Mesodermal cell (in vitro differentiated cells): ENCODE measurements around the gene ABHD16B.
A peak's percentile ranks its signal among the peaks of the same experiment; 100 is the strongest.
"Not testable (repeated sequence)": the region's sequence is repeated elsewhere in the genome, so short reads cannot be mapped to it uniquely, and the experiment has no call there.

Experiments used
- H3K27ac ChIP-seq: 2 replicates; pipeline ENCODE4 v1.7.0; 2013; ENCODE audit warnings: mild to moderate bottlenecking, low read depth, low read length, moderate library complexity; ENCODE audit not compliant: severe bottlenecking
- H3K36me3 ChIP-seq: 2 replicates; pipeline ENCODE4 v1.7.1; 2013; ENCODE audit warnings: mild to moderate bottlenecking, low read length, moderate library complexity; ENCODE audit not compliant: control insufficient read depth, insufficient read depth
- H3K4me1 ChIP-seq: one replicate; pipeline ENCODE4 v1.7.1; 2013; ENCODE audit warnings: mild to moderate bottlenecking, low read length; ENCODE audit not compliant: insufficient read depth, control insufficient read depth, poor library complexity, severe bottlenecking
- H3K4me3 ChIP-seq: 2 replicates; pipeline ENCODE4 v1.7.0; 2013; ENCODE audit warnings: low read length, control low read depth, mild to moderate bottlenecking; ENCODE audit not compliant: insufficient read depth, poor library complexity, severe bottlenecking; ENCODE audit errors: extremely low read depth
- H3K9me3 ChIP-seq: 2 replicates; pipeline ENCODE4 v1.7.1; 2013; ENCODE audit warnings: mild to moderate bottlenecking, low read length, moderate library complexity; ENCODE audit not compliant: control insufficient read depth
- WGBS, 2 experiments: methylation state at CpG; one replicate each; pipeline ENCODE4 v1.1.5; 2013; ENCODE audit warnings: missing lambda C conversion rate in 2 of 2; ENCODE audit not compliant: insufficient coverage in 2 of 2; 5-methylcytosine and 5-hydroxymethylcytosine counted together

Gene ABHD16B

DNA sequence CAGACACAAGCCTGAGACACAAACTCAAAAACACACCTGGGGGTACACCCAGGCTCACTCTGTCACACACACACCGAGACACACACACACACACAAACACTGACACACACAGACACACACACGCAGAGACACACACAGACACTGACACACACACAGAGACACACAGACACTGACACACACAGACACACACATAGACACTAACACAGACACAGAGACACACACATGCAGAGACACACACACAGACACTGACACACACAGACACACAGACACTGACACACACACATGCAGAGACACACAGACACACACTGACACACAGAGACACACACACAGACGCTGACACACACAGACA is 14.4 kb upstream of the ABHD16B start:
- peaks cover 21% of the 10 kb centered on the region for H3K4me1 ChIP-seq
- H3K9me3 ChIP-seq: no peaks in the 10 kb centered on the region
- H3K4me3 ChIP-seq: peak overlapping the region; percentile 34
- H3K27ac ChIP-seq: peak overlapping the region; percentile 41
- no peaks in the 10 kb centered on the region for H3K36me3 ChIP-seq
- WGBS, 2 experiments: 43 to 62% methylated on average over 2 to 3 of the region's 3 CpGs

DNA sequence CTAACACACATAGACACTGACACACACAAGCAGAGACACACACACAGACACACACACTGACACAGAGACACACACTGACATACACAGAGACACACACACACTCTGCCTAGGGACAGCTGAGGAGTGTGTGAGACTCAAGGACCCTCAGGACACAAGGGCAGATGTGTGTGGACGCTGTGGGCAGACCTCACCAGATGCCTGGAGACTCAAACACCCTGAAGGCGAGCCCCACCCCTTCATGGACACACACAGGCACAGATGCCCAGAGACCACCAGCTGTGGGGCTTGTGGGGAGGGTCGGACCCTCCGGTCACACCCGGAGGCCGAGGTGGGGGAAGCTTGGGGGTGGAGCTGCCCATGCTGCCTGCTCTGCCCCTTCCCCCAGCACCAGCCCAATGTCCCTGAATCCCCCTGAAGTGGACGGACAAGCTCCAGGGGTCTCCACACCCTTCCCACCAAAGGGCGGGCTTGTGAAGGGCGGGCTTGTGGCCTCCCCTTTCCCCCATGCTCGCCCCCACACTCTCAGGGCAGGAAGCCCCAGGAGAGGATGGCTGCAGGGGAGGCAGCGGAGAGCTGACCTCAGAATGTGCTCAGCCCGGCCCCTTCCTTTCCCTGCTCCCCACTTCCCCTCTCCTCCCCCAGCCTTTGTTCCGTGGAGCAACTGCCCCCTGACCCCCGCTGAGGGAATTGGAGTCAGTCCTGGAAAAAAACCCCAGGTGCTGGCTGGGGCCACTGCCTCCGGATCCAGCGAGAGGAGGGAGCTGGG is 13.9 kb upstream of the ABHD16B start:
- WGBS, 2 experiments: 15 to 40% methylated on average over 2 to 6 of the region's 16 CpGs
- peak overlapping the region; percentile 62 for H3K27ac ChIP-seq
- H3K4me1 ChIP-seq: peaks cover 21% of the 10 kb centered on the region
- H3K4me3 ChIP-seq: no peak overlapping the region
- no peaks in the 10 kb centered on the region for H3K9me3 ChIP-seq
- no peaks in the 10 kb centered on the region for H3K36me3 ChIP-seq

DNA sequence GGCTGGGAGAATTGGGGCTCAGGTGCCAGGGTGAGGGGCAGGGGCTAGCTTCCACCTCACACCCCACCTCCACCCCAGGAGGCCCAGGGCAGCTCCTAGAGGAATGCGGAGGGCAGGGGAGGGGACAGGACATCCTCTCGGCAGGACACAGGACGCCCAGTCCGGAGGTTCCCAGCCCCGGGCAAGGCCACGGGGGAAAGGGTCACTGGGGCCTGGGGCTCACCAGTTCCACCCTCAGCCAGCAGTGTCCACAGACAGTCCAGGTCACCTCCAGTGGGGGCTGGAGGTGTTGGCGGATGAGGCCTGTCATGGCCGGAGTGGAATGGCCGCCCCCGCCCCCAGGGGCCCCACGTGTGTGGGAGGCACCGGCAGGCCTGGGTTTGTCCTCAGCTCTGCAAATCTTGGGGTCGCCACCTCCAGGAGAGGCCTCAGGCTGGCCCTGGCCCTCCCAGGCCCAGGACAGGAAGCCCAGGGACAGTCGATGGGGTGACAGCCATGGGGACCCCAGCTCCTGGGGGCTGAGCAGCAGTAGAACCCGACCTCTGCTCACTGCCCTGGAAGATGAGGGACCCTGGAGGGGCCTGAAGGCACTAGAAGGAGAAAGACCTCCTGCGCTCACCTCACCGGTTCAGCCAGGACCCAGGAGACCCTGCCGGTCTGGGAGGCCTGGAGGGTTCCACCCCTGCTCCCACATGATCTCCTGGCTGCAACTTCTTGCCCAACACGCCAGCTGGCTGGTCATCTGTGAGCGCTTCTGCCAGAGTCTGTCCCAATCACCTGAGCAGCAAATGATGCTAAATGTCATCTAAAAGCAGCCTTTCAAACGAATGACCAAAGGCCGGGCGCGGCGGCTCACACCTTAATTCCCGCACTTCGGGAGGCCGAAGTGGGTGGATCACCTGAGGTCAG is 13.0 kb upstream of the ABHD16B start:
- no peaks in the 10 kb centered on the region for H3K36me3 ChIP-seq
- no peak overlapping the region for H3K4me3 ChIP-seq
- H3K9me3 ChIP-seq: no peaks in the 10 kb centered on the region
- peak overlapping the region; percentile 62 for H3K27ac ChIP-seq
- 64 to 69% methylated on average over 26 to 28 of the region's 28 CpGs for WGBS, 2 experiments
- peaks cover 21% of the 10 kb centered on the region for H3K4me1 ChIP-seq

DNA sequence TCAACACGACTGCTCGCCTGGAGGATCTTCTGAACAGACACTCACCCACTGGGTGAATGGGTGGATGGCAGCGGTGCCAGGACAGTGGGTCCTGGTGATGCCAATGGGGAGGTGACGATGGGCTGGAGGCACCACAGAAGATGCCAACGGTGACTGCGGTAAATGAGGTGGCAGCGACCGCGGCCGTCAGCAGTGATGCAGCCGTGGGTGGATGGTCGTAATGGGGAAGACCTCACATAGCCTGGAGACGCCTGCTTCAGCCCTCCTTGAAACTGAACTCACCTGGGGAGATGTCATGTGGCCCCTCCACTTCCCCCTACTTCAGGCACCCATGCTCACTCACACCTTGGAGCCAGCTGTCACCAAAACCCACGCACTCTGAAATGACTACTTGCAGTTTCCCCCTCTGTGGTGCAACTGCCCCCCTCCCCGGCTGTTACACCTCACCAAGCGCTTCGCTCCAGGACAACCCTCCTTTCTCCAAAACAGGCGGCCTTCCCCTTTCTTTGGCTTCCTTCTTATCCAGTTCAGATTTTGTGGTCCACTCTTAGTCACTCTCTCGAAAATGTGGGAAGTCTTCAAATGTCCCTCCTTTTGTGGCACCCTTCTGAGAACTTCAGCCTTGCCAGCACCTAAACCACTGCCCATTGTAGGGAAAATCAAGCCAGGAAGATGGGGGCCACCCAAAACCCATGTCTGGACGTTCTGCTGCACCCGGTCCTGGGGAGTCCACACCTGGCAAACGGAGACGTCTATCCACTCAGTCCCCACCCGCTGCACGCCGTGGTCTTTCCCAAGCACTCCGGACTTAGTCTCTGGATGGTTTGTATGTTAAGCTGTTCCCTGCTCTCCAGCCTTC is 10.4 kb upstream of the ABHD16B start:
- H3K27ac ChIP-seq: no peak overlapping the region
- peaks cover 40% of the 10 kb centered on the region for H3K4me1 ChIP-seq
- no peak overlapping the region for H3K4me3 ChIP-seq
- H3K36me3 ChIP-seq: no peaks in the 10 kb centered on the region
- 89 to 97% methylated on average over 20 to 21 of the region's 27 CpGs for WGBS, 2 experiments
- H3K9me3 ChIP-seq: no peaks in the 10 kb centered on the region

DNA sequence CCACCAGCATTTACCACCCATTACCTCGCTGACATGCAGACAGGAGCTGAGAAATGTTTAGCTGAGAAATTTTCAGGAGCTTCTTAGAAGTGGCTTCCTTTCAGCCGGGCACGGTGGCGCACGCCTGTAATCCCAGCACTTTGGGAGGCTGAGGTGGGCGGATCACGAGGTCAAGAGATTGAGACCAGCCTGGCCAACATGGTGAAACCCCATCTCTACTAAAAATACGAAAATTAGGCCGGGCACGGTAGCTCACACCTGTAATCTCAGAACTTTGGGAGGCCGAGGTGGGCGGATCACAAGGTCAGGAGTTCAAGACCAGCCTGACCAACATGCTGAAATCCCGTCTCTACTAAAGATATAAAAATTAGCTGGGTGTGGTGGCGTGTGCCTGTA is 9.8 kb upstream of the ABHD16B start:
- 91 to 100% methylated on average over 6 to 9 of the region's 14 CpGs for WGBS, 2 experiments
- not testable (repeated sequence) for H3K27ac ChIP-seq, H3K9me3 ChIP-seq, H3K36me3 ChIP-seq, H3K4me3 ChIP-seq
- peaks cover 36% of the 10 kb centered on the region for H3K4me1 ChIP-seq

DNA sequence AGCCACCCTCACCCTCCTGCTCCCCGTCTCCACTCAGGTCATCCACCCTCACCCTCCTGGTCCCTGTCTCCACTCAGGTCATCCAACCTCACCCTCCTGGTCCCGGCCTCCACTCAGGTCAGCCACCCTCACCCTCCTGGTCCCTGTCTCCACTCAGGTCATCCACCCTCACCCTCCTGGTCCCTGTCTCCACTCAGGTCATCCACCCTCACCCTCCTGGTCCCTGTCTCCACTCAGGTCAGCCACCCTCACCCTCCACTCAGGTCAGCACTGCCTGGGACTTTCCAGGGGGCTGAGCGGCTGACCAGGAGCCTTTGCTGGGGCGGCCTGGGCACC is 7.6 kb upstream of the ABHD16B start:
- WGBS, 2 experiments: 89 to 91% methylated on average over 3 to 4 of the region's 4 CpGs
- Histone ChIP-seq H3K27ac (peak overlapping the region; percentile 69), H3K4me1 (peaks cover 33% of the 10 kb centered on the region)
- H3K9me3 ChIP-seq, H3K36me3 ChIP-seq, H3K4me3 ChIP-seq: not testable (repeated sequence)

DNA sequence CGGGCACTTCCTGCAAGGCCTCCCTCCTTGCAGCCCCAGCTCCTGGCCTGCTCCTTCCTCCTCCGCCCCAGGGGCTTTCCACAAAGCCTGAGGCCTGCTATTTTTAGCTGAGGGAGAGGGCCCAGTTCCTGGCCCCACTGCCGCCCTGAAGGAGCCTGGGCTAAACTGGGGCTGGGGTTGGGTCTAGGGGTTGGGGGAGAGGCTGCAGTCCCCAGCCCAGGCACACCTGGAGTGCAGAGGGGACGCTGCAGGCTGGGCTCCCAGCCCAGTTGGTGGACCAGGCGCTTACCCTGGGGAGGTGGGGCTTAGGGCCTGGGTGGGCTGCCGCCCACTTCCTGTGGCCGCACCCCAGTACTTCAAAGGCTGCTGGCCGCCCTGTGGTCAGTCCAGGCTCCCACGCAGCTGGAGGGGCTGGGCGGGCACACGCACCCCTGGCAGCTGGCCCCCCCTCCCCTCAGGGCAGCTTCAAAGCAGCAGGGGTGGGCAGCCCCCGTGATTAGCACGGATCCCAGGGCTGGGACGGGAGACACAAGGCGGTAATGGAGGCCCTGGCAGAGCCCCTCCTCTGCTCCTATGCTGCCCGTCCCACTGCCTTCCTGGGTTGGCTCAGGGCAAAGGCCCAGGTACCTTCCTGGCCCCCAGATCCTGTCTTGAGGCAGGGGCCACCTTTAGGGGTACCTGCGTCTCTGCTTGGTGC is 7.1 kb upstream of the ABHD16B start:
- peak overlapping the region; percentile 69 for H3K27ac ChIP-seq
- no peak overlapping the region for H3K4me3 ChIP-seq
- H3K9me3 ChIP-seq: no peaks in the 10 kb centered on the region
- H3K4me1 ChIP-seq: peaks cover 38% of the 10 kb centered on the region
- H3K36me3 ChIP-seq: no peaks in the 10 kb centered on the region
- 66 to 70% methylated on average over 9 to 13 of the region's 17 CpGs for WGBS, 2 experiments

DNA sequence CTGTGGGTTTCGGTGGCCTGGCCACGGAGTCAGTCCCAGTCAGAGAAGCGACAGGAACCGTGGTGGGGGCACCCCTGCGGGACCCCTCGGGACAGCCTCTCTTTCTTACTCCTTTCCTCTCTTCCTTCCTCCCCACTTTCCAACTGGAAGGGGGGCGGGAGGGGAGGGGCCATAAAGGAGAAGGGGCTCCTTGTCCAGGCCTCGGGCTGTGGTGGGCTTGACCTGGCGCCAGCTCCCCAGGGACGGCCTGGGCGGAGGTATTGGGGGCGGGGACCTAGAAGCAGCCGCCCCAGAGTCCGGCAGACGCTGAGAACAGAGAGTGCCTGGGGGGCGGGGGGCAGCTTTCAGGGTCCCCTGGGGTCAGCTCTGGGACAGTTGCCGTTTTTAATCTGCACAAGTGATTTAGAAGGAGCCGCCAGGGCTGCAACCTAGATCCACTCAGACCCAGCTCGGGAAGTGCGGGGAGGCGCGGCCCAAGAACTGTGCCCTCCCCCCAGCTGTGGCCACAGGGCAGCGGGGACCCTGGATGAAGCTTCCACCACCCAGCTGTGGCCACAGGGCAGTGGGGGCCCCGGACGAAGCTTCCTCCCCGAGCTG is 6.4 kb upstream of the ABHD16B start:
- no peak overlapping the region for H3K4me3 ChIP-seq
- WGBS, 2 experiments: 31 to 41% methylated on average over 13 to 21 of the region's 26 CpGs
- H3K27ac ChIP-seq: peak overlapping the region; percentile 69
- peaks cover 42% of the 10 kb centered on the region for H3K4me1 ChIP-seq
- H3K36me3 ChIP-seq: no peaks in the 10 kb centered on the region
- H3K9me3 ChIP-seq: no peaks in the 10 kb centered on the region

DNA sequence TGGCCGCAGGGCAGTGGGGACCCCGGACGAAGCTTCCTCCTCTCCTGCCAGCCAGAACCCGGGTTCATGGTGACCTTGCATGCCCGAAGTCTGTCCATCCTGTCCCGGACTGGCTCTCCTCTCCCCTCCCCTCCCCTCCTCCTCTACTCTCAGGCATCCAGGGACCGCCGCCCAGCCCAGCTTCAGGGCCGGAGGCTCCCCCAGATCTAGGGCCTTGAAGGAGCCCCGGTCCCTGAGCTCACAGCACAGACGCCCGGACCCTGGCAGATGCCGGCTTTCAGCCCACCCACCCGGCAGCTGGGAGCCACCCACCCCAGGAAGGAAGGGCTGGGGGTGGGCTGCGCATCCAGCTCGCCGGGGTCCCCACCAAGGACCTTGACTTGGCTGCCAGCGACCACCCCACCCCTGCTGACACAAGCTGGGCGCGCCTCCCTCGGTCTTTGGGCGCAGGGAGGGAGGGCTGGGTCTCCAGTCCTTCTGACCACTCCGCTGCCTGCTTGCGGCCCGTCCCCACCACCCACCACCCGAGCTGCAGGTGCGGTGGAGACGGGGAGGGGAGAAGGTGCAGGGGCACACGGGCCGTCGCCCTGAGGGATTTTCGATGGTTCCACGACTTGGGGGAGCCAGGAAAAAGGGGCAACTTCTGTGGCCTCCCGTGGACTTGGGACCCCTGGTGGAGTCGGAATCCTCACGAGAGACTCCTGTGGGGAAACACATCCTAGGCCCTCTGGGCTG is 5.8 kb upstream of the ABHD16B start:
- no peaks in the 10 kb centered on the region for H3K9me3 ChIP-seq
- no peak overlapping the region for H3K4me3 ChIP-seq
- H3K27ac ChIP-seq: peak overlapping the region; percentile 69
- peaks cover 3% of the 10 kb centered on the region for H3K36me3 ChIP-seq
- peaks cover 42% of the 10 kb centered on the region for H3K4me1 ChIP-seq
- WGBS, 2 experiments: 58 to 65% methylated on average over 20 to 25 of the region's 36 CpGs
